Liver (tissue), 9 donors: ENCODE results near the gene ZFAND3. TPM values are rescaled to one million over a fixed set of nuclear protein-coding genes. Genes with fewer than 3 reads are reported as not detected.

ENCODE experiments used
- DNase-seq: peaks from one replicate; pipeline ENCODE4 v3.0.0-alpha.2; 2017; ENCODE audit warnings: low spot score
- H3K27ac ChIP-seq, 2 donors: one replicate each; pipeline ENCODE4 v1.7.0; 2013; ENCODE audit warnings: inconsistent platforms in 2 of 2, low read length in 2 of 2, control low read depth in 1 of 2, low read depth in 1 of 2, mild to moderate bottlenecking in 1 of 2
- H3K27me3 ChIP-seq, 4 donors: one replicate each; pipeline versions ENCODE4 v1.6.1 to v1.7.0; 2013; ENCODE audit warnings: low read length in 3 of 4, inconsistent platforms in 1 of 4, mild to moderate bottlenecking in 1 of 4, moderate library complexity in 1 of 4; ENCODE audit not compliant: control insufficient read depth in 4 of 4, insufficient read depth in 4 of 4
- H3K36me3 ChIP-seq, 4 donors: one replicate each; pipeline versions ENCODE4 v1.6.1 to v1.7.0; 2013; ENCODE audit warnings: low read length in 3 of 4, mild to moderate bottlenecking in 3 of 4, low read depth in 1 of 4, moderate library complexity in 1 of 4; ENCODE audit not compliant: control insufficient read depth in 4 of 4, insufficient read depth in 3 of 4
- H3K4me1 ChIP-seq, 4 donors: one replicate each; pipeline versions ENCODE4 v1.6.1 to v1.7.0; 2013; ENCODE audit warnings: low read length in 3 of 4, mild to moderate bottlenecking in 3 of 4, moderate library complexity in 1 of 4; ENCODE audit not compliant: control insufficient read depth in 4 of 4, insufficient read depth in 4 of 4
- H3K4me3 ChIP-seq, 3 donors: one replicate each; pipeline versions ENCODE4 v1.6.1 to v1.7.0; 2013; ENCODE audit warnings: low read length in 3 of 3, control low read depth in 1 of 3, low read depth in 1 of 3, mild to moderate bottlenecking in 1 of 3
- H3K9ac ChIP-seq, 2 donors: one replicate each; pipeline ENCODE4 v1.7.0; 2013; ENCODE audit warnings: low read length in 2 of 2, mild to moderate bottlenecking in 2 of 2, moderate library complexity in 2 of 2, control low read depth in 1 of 2, low read depth in 1 of 2
- H3K9me3 ChIP-seq, 4 donors: one replicate each; pipeline versions ENCODE4 v1.6.1 to v1.7.0; 2013; ENCODE audit warnings: low read length in 3 of 4; ENCODE audit not compliant: control insufficient read depth in 4 of 4
- CTCF ChIP-seq: fragments of 150-350 bp; IDR thresholded peaks from 2 replicates; pipeline ENCODE4 v1.5.1; 2017; ENCODE audit warnings: improper control_type of control experiment, low read depth, low read length; ENCODE audit not compliant: missing input control
- EGR1 ChIP-seq, 2 donors: IDR thresholded peaks; 2 replicates each; pipeline ENCODE4 v1.6.1; 2016 to 2018; ENCODE audit warnings: antibody characterized with exemption in 2 of 2, low read depth in 2 of 2
- FOXA1 ChIP-seq: IDR thresholded peaks from 2 replicates; pipeline ENCODE4 v1.6.1; 2016; ENCODE audit warnings: antibody characterized with exemption
- FOXA2 ChIP-seq: IDR thresholded peaks from 2 replicates; pipeline ENCODE4 v1.6.1; 2016; ENCODE audit warnings: antibody characterized with exemption
- GABPA ChIP-seq, 2 donors: IDR thresholded peaks in 1 of 2; conservative IDR thresholded peaks in 1 of 2; 2 replicates each; pipeline ENCODE4 v1.6.1; 2016; ENCODE audit warnings: antibody characterized with exemption in 2 of 2, mild to moderate bottlenecking in 1 of 2, moderate library complexity in 1 of 2
- JUND ChIP-seq, 2 donors: IDR thresholded peaks; 2 replicates each; pipeline ENCODE4 v1.6.1; 2016; ENCODE audit warnings: antibody characterized with exemption in 2 of 2
- NR2F2 ChIP-seq: IDR thresholded peaks from 2 replicates; pipeline ENCODE4 v1.6.1; 2016; ENCODE audit warnings: antibody characterized with exemption
- RAD21 ChIP-seq, 2 donors: IDR thresholded peaks; 2 replicates each; pipeline ENCODE4 v1.6.1; 2016; ENCODE audit warnings: antibody characterized with exemption in 2 of 2, mild to moderate bottlenecking in 2 of 2
- RXRA ChIP-seq, 2 donors: IDR thresholded peaks; 2 replicates each; pipeline ENCODE4 v1.6.1; 2017 to 2018; ENCODE audit warnings: antibody characterized with exemption in 2 of 2, mild to moderate bottlenecking in 1 of 2
- SP1 ChIP-seq: IDR thresholded peaks from 2 replicates; pipeline ENCODE4 v1.6.1; 2018; ENCODE audit warnings: antibody characterized with exemption, mild to moderate bottlenecking
- TAF1 ChIP-seq: conservative IDR thresholded peaks from 2 replicates; pipeline ENCODE4 v1.6.1; 2016; ENCODE audit warnings: antibody characterized with exemption, mild to moderate bottlenecking
- ZBTB33 ChIP-seq: IDR thresholded peaks from 2 replicates; pipeline ENCODE4 v1.6.1; 2016; ENCODE audit warnings: antibody characterized with exemption
- WGBS: extraction: QIAGEN DNeasy Blood & Tissue Kit; methylation state at CpG from one replicate; pipeline ENCODE4 v1.1.7; 2013; 5-methylcytosine and 5-hydroxymethylcytosine counted together
- polyA plus RNA-seq, 2 donors: library from polyadenylated mRNA; stranded (reverse) in 1 of 2; unstranded in 1 of 2; fragments of 200-250 nt in 1 of 2; fragments of >200 nt in 1 of 2; fragmentation: Nextera tagmentation in 1 of 2; extraction: Ambion mirVana in 1 of 2; gene quantifications; one replicate each; pipeline versions ENCODE4 v1.2.1 to v1.2.3, GENCODE V29; 2013 to 2015
- total RNA-seq, 2 donors: library from RNA; depleted of rRNA; stranded (reverse); fragments of >200 nt; gene quantifications; one replicate each; pipeline ENCODE4 v1.2.3, GENCODE V29; 2014
- TF ChIP-seq, protein P1 (sequence below): IDR thresholded peaks from 2 replicates; pipeline ENCODE4 v1.6.1; 2016; ENCODE audit warnings: antibody characterized with exemption, mild to moderate bottlenecking
- TF ChIP-seq, protein P2 (sequence below): IDR thresholded peaks from 2 replicates; pipeline ENCODE4 v1.6.1; 2016; ENCODE audit warnings: antibody characterized with exemption
- TF ChIP-seq, protein P3 (sequence below): IDR thresholded peaks from 2 replicates; pipeline ENCODE4 v1.6.1; 2016; ENCODE audit warnings: antibody characterized with exemption
- donor health status: healthy.
- donor health status: healthy.
- donor health status: healthy.
- donor health status: healthy.
- donor health status: healthy.

The ZFAND3 gene
- total and polyA plus RNA-seq, 4 donors: 7.7 to 37.5 (median 23.1) TPM

GRCh38 chr6:38080360-38080759 lies 260.8 kb downstream of the ZFAND3 start (continued):
- no peak for TF ChIP-seq EGR1 (IDR thresholded peaks at IDR 0.05; ENCODE audit: low read depth in 2 of 2)

DNA sequence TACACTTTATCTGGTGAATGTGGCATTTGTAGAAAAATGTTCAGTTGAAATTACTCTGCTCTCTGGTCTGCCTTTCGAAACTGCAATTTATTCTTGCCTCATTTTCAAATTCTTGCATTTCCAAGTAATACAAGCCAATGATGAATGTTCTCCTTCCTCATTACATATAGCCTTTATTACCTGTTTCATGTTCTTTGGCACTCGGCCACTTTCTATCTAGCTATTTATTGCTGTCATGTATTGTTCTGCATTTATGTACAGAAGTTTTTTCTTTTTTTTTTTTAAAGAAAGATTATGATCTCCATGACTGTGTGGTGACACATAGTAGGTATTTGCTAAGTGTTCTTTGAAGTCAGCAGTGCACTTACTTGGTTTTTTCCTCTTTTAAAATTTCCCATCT lies 261.4 kb downstream of the ZFAND3 start:
- DNase-seq: no peak

More for the DNA sequence above, 261.4 kb downstream of the ZFAND3 start:
- Histone ChIP-seq H3K4me1 (peaks cover 0 to 19% (median 4%) of the 10 kb centered on the region in 4 donors), H3K36me3 (peaks cover 0 to 5% (median 4%) of the 10 kb centered on the region in 4 donors), H3K27ac (no peak overlapping the region), H3K27me3 (no peaks in the 10 kb centered on the region), H3K9me3 (no peaks in the 10 kb centered on the region), H3K9ac (no peak overlapping the region), H3K4me3 (no peak overlapping the region)
- TF ChIP-seq NR2F2: no peak
- no peak for TF ChIP-seq FOXA1
- no peak for TF ChIP-seq TAF1
- TF ChIP-seq, protein P1, sequence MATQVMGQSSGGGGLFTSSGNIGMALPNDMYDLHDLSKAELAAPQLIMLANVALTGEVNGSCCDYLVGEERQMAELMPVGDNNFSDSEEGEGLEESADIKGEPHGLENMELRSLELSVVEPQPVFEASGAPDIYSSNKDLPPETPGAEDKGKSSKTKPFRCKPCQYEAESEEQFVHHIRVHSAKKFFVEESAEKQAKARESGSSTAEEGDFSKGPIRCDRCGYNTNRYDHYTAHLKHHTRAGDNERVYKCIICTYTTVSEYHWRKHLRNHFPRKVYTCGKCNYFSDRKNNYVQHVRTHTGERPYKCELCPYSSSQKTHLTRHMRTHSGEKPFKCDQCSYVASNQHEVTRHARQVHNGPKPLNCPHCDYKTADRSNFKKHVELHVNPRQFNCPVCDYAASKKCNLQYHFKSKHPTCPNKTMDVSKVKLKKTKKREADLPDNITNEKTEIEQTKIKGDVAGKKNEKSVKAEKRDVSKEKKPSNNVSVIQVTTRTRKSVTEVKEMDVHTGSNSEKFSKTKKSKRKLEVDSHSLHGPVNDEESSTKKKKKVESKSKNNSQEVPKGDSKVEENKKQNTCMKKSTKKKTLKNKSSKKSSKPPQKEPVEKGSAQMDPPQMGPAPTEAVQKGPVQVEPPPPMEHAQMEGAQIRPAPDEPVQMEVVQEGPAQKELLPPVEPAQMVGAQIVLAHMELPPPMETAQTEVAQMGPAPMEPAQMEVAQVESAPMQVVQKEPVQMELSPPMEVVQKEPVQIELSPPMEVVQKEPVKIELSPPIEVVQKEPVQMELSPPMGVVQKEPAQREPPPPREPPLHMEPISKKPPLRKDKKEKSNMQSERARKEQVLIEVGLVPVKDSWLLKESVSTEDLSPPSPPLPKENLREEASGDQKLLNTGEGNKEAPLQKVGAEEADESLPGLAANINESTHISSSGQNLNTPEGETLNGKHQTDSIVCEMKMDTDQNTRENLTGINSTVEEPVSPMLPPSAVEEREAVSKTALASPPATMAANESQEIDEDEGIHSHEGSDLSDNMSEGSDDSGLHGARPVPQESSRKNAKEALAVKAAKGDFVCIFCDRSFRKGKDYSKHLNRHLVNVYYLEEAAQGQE: no peak
- TF ChIP-seq GABPA (IDR thresholded peaks at IDR 0.05 in 1 of 2, conservative IDR thresholded peaks at IDR 0.05 in 1 of 2): no peak
- no peak for TF ChIP-seq JUND (IDR thresholded peaks at IDR 0.05)
- TF ChIP-seq EGR1 (IDR thresholded peaks at IDR 0.05; ENCODE audit: low read depth in 2 of 2): no peak
- TF ChIP-seq SP1: no peak
- TF ChIP-seq, protein P2, sequence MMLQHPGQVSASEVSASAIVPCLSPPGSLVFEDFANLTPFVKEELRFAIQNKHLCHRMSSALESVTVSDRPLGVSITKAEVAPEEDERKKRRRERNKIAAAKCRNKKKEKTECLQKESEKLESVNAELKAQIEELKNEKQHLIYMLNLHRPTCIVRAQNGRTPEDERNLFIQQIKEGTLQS: no peak
- TF ChIP-seq RAD21 (IDR thresholded peaks at IDR 0.05): no peak
- TF ChIP-seq ZBTB33: no peak
- no peak for TF ChIP-seq CTCF
- no peak for TF ChIP-seq FOXA2
- TF ChIP-seq, protein P3, sequence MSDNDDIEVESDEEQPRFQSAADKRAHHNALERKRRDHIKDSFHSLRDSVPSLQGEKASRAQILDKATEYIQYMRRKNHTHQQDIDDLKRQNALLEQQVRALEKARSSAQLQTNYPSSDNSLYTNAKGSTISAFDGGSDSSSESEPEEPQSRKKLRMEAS: no peak
- TF ChIP-seq RXRA (IDR thresholded peaks at IDR 0.05): no peak
- 86% methylated on average over 2 of the region's 2 CpGs for WGBS
